H1 (cell line): Measurements from ENCODE around the gene ARTN. TPM values are rescaled to one million over a fixed set of nuclear protein-coding genes. Genes with fewer than 3 reads are reported as not detected.

Experiments
- HDAC6 ChIP-seq: IDR thresholded peaks from one replicate; pipeline ENCODE4 v1.7.1; 2012; ENCODE audit warnings: low read depth, mild to moderate bottlenecking, inconsistent platforms, low read length, moderate library complexity
- polyA plus RNA-seq, 7 experiments: library from polyadenylated mRNA; depleted of rRNA in 3 of 7; stranded (reverse) in 5 of 7; unstranded in 2 of 7; fragments of >200 nt in 5 of 7; fragments of 200-250 nt in 2 of 7; gene quantifications; 1 replicate in 5 of 7; 2 replicates in 1 of 7; 4 replicates in 1 of 7; pipeline versions ENCODE4 v1.2.1 to v1.2.3, GENCODE V29; 2011 to 2013; ENCODE audit warnings: missing spikeins in 2 of 7, mixed read lengths in 2 of 7
- total RNA-seq: library from RNA; stranded (reverse); fragmentation: NEBNext Ultra II Directional; extraction: Animal tissue kit (Norgen Biotek cat#: 25700); gene quantifications from 2 replicates; pipeline ENCODE4 v1.2.1, GENCODE V29; 2021

ARTN gene
- total and polyA plus RNA-seq, 2 of the 8 experiments (the other 6 are each of a cell fraction or from before 2014, with no cell fraction given), result 13.5 to 22.7 TPM

DNA sequence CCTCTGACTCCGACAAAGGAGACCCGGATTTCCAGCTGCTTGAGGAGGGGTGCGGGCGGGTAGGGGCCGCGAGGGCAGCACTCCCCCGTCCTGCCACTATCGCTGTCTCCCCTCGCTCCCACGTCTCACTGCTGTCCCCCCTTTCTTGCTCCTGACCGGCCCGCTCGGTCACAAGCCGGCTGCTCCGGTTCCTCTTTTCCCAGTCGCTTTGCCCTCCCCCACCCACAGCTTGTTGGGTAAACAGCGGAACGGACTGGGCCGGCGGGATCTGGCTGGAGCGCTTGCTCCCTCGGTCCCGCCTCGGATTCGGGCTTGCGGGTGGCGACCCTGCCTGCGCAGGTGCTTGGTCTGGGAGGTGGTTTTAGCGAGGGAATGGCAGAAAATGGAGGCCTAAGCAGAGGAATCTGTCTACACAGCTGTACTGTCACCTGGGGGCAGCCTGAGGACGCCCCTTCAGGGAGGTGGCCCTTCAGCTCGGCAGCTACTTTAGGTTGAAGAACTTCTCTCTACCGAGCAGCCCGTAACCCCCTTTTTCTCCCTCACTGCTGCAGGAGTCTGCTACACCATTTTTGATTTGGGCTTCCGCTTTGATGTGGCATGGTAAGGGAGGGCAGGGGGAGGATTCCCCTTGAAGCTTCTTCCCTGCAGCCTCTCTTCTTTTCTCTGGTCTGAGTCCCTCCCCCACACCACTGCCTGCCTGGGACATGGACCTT lies 41.8 kb downstream of the ARTN start (continued):
- TF ChIP-seq HDAC6, result no peak
